HepG2 (cell line): ENCODE data around the gene SYT8. TPM values are rescaled to one million over a fixed set of nuclear protein-coding genes. Genes with fewer than 3 reads are reported as not detected.

Experiments used
- AHDC1 ChIP-seq: sonication (generic); formaldehyde crosslinking; IDR thresholded peaks from 2 replicates; pipeline ENCODE4 v1.5.1; 2020; ENCODE audit warnings: mild to moderate bottlenecking, missing genetic modification reagents, borderline replicate concordance
- CBX2 ChIP-seq, 2 experiments: fragments of 200-600 bp in 1 of 2; sonication (generic); formaldehyde crosslinking in 1 of 2; IDR thresholded peaks; 2 replicates each; pipeline versions ENCODE4 v1.7.0 to v1.8.1; 2018 to 2022; ENCODE audit warnings: low read depth in 2 of 2, low read length in 1 of 2, mild to moderate bottlenecking in 1 of 2, missing genetic modification reagents in 1 of 2
- FOXA1 ChIP-seq, 2 experiments: fragments of 450-650 bp in 1 of 2; sonication (generic) in 1 of 2; formaldehyde crosslinking in 1 of 2; IDR thresholded peaks; 2 replicates each; pipeline versions ENCODE4 v1.4.0 to v1.6.1; 2016 to 2020; ENCODE audit warnings: missing genetic modification reagents in 1 of 2
- GABPA ChIP-seq, 2 experiments: IDR thresholded peaks; 2 replicates each; pipeline ENCODE4 v1.6.1; 2011 to 2016; ENCODE audit warnings: low read depth in 2 of 2, low read length in 1 of 2, missing biosample characterization in 1 of 2, missing genetic modification characterization in 1 of 2
- MEIS1 ChIP-seq: sonication (generic); formaldehyde crosslinking; IDR thresholded peaks from 2 replicates; pipeline ENCODE4 v1.9.0; 2021; ENCODE audit warnings: mild to moderate bottlenecking, missing genetic modification reagents, moderate library complexity, borderline replicate concordance
- MXD3 ChIP-seq: IDR thresholded peaks from 2 replicates; pipeline ENCODE4 v1.6.1; 2016; ENCODE audit warnings: mild to moderate bottlenecking, missing biosample characterization, missing genetic modification reagents
- PATZ1 ChIP-seq: sonication (generic); formaldehyde crosslinking; IDR thresholded peaks from 2 replicates; pipeline ENCODE4 v1.4.0; 2020; ENCODE audit warnings: missing genetic modification reagents
- SIX4 ChIP-seq: sonication (generic); formaldehyde crosslinking; IDR thresholded peaks from 2 replicates; pipeline ENCODE4 v1.4.0; 2020; ENCODE audit warnings: missing genetic modification reagents
- SMARCE1 ChIP-seq: fragments of 450-650 bp; IDR thresholded peaks from 2 replicates; pipeline ENCODE4 v1.6.1; 2017; ENCODE audit warnings: borderline replicate concordance
- SNRNP70 ChIP-seq: fragments of 200-400 bp; formaldehyde crosslinking; IDR thresholded peaks from 2 replicates; pipeline ENCODE4 v1.6.1; 2017; ENCODE audit warnings: mild to moderate bottlenecking, low read depth, low read length, moderate library complexity
- SOX13 ChIP-seq, 3 experiments: fragments of 450-650 bp in 1 of 3; sonication (generic) in 1 of 3; formaldehyde crosslinking in 1 of 3; IDR thresholded peaks in 2 of 3; conservative IDR thresholded peaks in 1 of 3; 2 replicates each; pipeline versions ENCODE4 v1.5.0 to v1.6.1; 2016 to 2020; ENCODE audit warnings: antibody characterized with exemption in 1 of 3, mild to moderate bottlenecking in 1 of 3, missing compliant biosample characterization in 1 of 3, missing genetic modification reagents in 1 of 3, moderate library complexity in 1 of 3
- ZNF205 ChIP-seq: IDR thresholded peaks from 2 replicates; pipeline ENCODE4 v1.6.1; 2018; ENCODE audit warnings: missing biosample characterization, missing genetic modification reagents
- ZNF614 ChIP-seq: IDR thresholded peaks from 2 replicates; pipeline ENCODE4 v1.6.1; 2018; ENCODE audit warnings: missing biosample characterization, missing genetic modification reagents, inconsistent platforms, borderline replicate concordance
- ZNF770 ChIP-seq: sonication (generic); formaldehyde crosslinking; IDR thresholded peaks from 2 replicates; pipeline ENCODE4 v1.5.0; 2020; ENCODE audit warnings: mild to moderate bottlenecking, missing genetic modification reagents
- polyA plus RNA-seq, 8 experiments: library from polyadenylated mRNA; depleted of rRNA in 3 of 8; stranded (reverse) in 7 of 8; unstranded in 1 of 8; fragments of >200 nt; fragmentation: Illumina TruSeq in 4 of 8; extraction: Trizol in 4 of 8; gene quantifications; 2 replicates each; pipeline versions ENCODE4 v1.2.1 to v1.2.3, GENCODE V29; 2011 to 2016; ENCODE audit warnings: low read depth in 4 of 8, missing spikeins in 1 of 8, mixed read lengths in 1 of 8; ENCODE audit not compliant: insufficient read depth in 1 of 8
- total RNA-seq, 5 experiments: library from RNA; depleted of rRNA; stranded (reverse); fragments of >200 nt; fragmentation: Illumina TruSeq; extraction: Trizol; gene quantifications; 2 replicates each; pipeline ENCODE4 v1.2.3, GENCODE V29; 2016; ENCODE audit warnings: low read depth in 1 of 5

The SYT8 gene
- total and polyA plus RNA-seq, 2 of the 13 experiments (the other 11 are each of a cell fraction or from before 2014, with no cell fraction given), result 0.60 to 2.3 TPM

DNA sequence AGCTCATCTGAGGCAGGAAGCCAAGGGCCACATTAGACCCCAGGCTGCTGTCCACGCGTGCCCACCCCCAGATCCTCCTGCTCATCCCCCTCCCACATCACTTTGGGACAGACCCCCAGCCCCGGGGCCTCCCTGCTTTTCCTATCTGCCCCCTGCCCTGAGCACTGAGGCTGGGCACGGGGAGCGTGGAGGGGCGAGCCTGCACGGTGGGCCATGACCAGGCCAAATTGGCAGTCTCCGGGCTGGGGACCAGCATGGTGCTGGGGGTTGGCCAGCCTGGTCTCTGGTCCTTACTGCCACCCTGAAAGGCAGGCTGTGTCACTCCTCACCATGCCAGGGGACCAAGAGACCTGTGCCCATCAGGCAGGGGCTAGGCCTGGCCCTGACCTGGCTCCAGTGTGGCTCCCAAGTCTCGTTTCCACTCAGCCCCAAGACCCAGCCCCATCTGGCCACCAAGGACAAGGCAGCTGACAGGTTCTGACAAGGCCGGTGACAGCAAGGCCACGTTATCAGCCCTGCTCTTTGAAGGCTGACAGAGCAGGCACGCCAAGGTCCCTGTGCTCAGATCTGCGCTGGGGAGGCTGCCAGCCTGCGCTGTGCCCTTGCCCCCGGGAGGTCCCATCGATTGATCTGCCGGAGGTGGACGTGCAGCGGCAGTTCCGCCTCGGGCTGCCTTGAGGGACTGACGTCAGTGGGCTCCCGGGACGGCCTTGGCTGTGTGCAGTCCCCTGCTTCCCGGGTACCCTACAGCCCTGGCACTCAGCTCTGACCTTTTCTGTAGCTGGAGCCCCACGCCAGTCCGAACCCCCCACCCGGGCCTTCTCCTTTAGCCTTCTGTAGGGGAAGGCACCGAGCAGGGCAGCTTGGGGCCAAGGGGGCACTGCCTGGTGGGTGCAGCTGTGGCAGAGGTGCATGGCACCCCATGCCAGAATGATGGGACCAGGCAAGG is 7.6 kb downstream of the SYT8 start (continued):
- TF ChIP-seq CBX2 (IDR thresholded peaks at IDR 0.05; ENCODE audit: low read depth, low read length), result no peak
- TF ChIP-seq CBX2 (CRISPR knock-in tag; IDR thresholded peaks at IDR 0.05; ENCODE audit: low read depth), result peak; percentile 89; the same call in 1 of the 2 replicates
- TF ChIP-seq ZNF614, result peak; percentile 74; the same call in 1 of the 2 replicates
- TF ChIP-seq SMARCE1, result no peak
- no peak for TF ChIP-seq GABPA (IDR thresholded peaks at IDR 0.05; ENCODE audit: low read depth, low read length)
- TF ChIP-seq GABPA (CRISPR knock-in tag; IDR thresholded peaks at IDR 0.05; ENCODE audit: low read depth), result peak; percentile 66
- peak; percentile 97 for TF ChIP-seq AHDC1 (CRISPR knock-in tag)
- no peak for TF ChIP-seq FOXA1 (IDR thresholded peaks at IDR 0.05)
- TF ChIP-seq FOXA1 (CRISPR knock-in tag; IDR thresholded peaks at IDR 0.05), result peak; percentile 50; the same call in 1 of the 2 replicates
- peak; percentile 61; the same call in 1 of the 2 replicates for TF ChIP-seq MXD3 (CRISPR knock-in tag)
- peak; percentile 90 for TF ChIP-seq ZNF205 (CRISPR knock-in tag)
- TF ChIP-seq SIX4 (CRISPR knock-in tag), result no peak
- TF ChIP-seq SNRNP70, result no peak
- peak; percentile 99 for TF ChIP-seq PATZ1 (CRISPR knock-in tag)
- TF ChIP-seq SOX13 (IDR thresholded peaks at IDR 0.05), result no peak
- TF ChIP-seq SOX13 (CRISPR knock-in tag; conservative IDR thresholded peaks at IDR 0.05 in 1 of 2, IDR thresholded peaks at IDR 0.05 in 1 of 2), result peak in 1 of 2 experiments; percentile 75; a peak in 2 of 4 replicates
- peak; percentile 72 for TF ChIP-seq ZNF770 (CRISPR knock-in tag)
- TF ChIP-seq MEIS1 (CRISPR knock-in tag), result peak; percentile 100
